HG03280 (cell line): ENCODE measurements around the gene NBDY.
A peak's percentile ranks its signal among the peaks of the same experiment; 100 is the strongest.
"Not testable (repeated sequence)": the region's sequence is repeated elsewhere in the genome, so short reads cannot be mapped to it uniquely, and the experiment has no call there.

Experiments
- ATAC-seq: cut with Tn5 transposase; IDR thresholded peaks from one replicate; pipeline ENCODE4 v1.9.1; 2021; ENCODE audit warnings: mild to moderate bottlenecking, moderate library complexity; ENCODE audit not compliant: unreplicated experiment

The NBDY gene

GRCh38 chrX:56800307-56800706 lies 71.3 kb downstream of the NBDY start:
- ATAC-seq = no peak

GRCh38 chrX:56800801-56801200 lies 71.8 kb downstream of the NBDY start:
- ATAC-seq = peak; percentile 93

GRCh38 chrX:56802428-56802827 lies 73.4 kb downstream of the NBDY start:
- no peak for ATAC-seq

- no peak for ATAC-seq
Observed at GRCh38 chrX:56802921-56803849, 74.1 kb downstream of the NBDY start.

- ATAC-seq = no peak
Observed at GRCh38 chrX:56803850-56804681, 75.0 kb downstream of the NBDY start.

GRCh38 chrX:56804867-56805266 lies 75.8 kb downstream of the NBDY start:
- ATAC-seq = no peak

- ATAC-seq = no peak
Observed at GRCh38 chrX:56805399-56805798, 76.4 kb downstream of the NBDY start.

GRCh38 chrX:56806176-56806575 lies 77.1 kb downstream of the NBDY start:
- ATAC-seq = not testable (repeated sequence)

GRCh38 chrX:56811599-56811998 lies 82.6 kb downstream of the NBDY start:
- ATAC-seq = no peak

GRCh38 chrX:56812515-56813105 lies 83.6 kb downstream of the NBDY start:
- ATAC-seq = peak; percentile 90

GRCh38 chrX:56813318-56813837 lies 84.3 kb downstream of the NBDY start:
- ATAC-seq = peak; percentile 33

- no peak for ATAC-seq
Observed at GRCh38 chrX:56817179-56817578, 88.1 kb downstream of the NBDY start.

- ATAC-seq = no peak
Observed at GRCh38 chrX:56826020-56826419, 97.0 kb downstream of the NBDY start.

- no peak for ATAC-seq
Observed at GRCh38 chrX:56833626-56834025, 104.6 kb downstream of the NBDY start.

- ATAC-seq = no peak
Observed at GRCh38 chrX:56853436-56853835, 124.4 kb downstream of the NBDY start.

GRCh38 chrX:56857042-56857441 lies 128.0 kb downstream of the NBDY start:
- no peak for ATAC-seq

- ATAC-seq = no peak
Observed at GRCh38 chrX:56860888-56861287, 131.8 kb downstream of the NBDY start.
